Tibial artery (tissue), 4 donors: ENCODE data around the gene RPL18A.
"Not testable (repeated sequence)": the region's sequence is repeated elsewhere in the genome, so short reads cannot be mapped to it uniquely, and the experiment has no call there.

Experiments used
- DNase-seq, 2 donors: peaks; one replicate each; pipeline ENCODE4 v3.0.0-alpha.2; 2019
- H3K27ac ChIP-seq, 2 donors: fragments of 200-600 bp; sonication (generic) in 1 of 2; 1 replicate in 1 of 2; 2 replicates in 1 of 2; pipeline ENCODE4 v1.5.1; 2018 to 2019; ENCODE audit warnings: mild to moderate bottlenecking in 1 of 2
- H3K27me3 ChIP-seq, 2 donors: fragments of 200-600 bp; sonication (generic) in 1 of 2; one replicate each; pipeline versions ENCODE4 v1.5.1 to v1.6.0; 2016 to 2019
- H3K36me3 ChIP-seq, 3 donors: fragments of 200-600 bp; sonication (generic) in 2 of 3; one replicate each; pipeline ENCODE4 v1.5.1; 2016 to 2019; ENCODE audit warnings: mild to moderate bottlenecking in 2 of 3
- H3K4me1 ChIP-seq, 4 donors: fragments of 200-600 bp; sonication (generic) in 2 of 4; 1 replicate in 3 of 4; 2 replicates in 1 of 4; pipeline ENCODE4 v1.5.1; 2016 to 2019
- H3K4me3 ChIP-seq, 2 donors: fragments of 200-600 bp; sonication (generic) in 1 of 2; 1 replicate in 1 of 2; 2 replicates in 1 of 2; pipeline ENCODE4 v1.5.1; 2018 to 2019; ENCODE audit warnings: mild to moderate bottlenecking in 2 of 2
- H3K9me3 ChIP-seq, 3 donors: fragments of 200-600 bp; sonication (generic) in 1 of 3; one replicate each; pipeline ENCODE4 v1.5.1; 2016 to 2019
- intact Hi-C: fragments of 100-400 bp; cut with DNase I; formaldehyde crosslinking; loops from one replicate; pipeline ENCODE4 v1.15.0; 2023; ENCODE audit warnings: low total_unique reads
- TF ChIP-seq, protein P1 (sequence below), 2 experiments: fragments of 200-600 bp in 1 of 2; fragments of 450-650 bp in 1 of 2; IDR thresholded peaks; one replicate each; pipeline ENCODE4 v1.5.1; 2017 to 2019; ENCODE audit warnings: antibody characterized with exemption in 2 of 2, mild to moderate bottlenecking in 1 of 2, moderate library complexity in 1 of 2

RPL18A gene

DNA sequence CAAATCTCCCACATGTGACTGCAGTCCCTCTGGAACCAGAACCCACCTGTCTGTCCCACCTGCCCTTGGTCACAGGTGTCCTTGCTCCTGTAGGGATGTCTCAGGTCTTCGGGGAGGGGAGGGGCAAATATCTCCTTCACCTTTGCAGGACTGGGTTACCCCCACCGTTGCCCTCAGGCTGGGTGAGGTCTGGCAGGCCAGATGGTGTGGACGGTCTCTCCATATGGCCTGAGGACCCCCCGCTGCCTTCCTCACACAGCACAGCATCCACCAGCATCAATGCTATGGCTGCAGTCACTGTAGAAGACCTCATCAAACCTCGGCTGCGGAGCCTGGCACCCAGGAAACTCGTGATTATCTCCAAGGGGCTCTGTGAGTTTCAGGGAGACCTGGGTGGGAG lies 22.0 kb downstream of the RPL18A start:
- Histone ChIP-seq H3K9me3 (no peaks in the 10 kb centered on the region), H3K27ac (no peak overlapping the region), H3K4me3 (no peak overlapping the region), H3K36me3 (no peaks in the 10 kb centered on the region), H3K27me3 (peaks cover 0 to 25% of the 10 kb centered on the region in 2 donors), H3K4me1 (no peaks in the 10 kb centered on the region)
- DNase-seq, result no peak
- TF ChIP-seq, protein P1, sequence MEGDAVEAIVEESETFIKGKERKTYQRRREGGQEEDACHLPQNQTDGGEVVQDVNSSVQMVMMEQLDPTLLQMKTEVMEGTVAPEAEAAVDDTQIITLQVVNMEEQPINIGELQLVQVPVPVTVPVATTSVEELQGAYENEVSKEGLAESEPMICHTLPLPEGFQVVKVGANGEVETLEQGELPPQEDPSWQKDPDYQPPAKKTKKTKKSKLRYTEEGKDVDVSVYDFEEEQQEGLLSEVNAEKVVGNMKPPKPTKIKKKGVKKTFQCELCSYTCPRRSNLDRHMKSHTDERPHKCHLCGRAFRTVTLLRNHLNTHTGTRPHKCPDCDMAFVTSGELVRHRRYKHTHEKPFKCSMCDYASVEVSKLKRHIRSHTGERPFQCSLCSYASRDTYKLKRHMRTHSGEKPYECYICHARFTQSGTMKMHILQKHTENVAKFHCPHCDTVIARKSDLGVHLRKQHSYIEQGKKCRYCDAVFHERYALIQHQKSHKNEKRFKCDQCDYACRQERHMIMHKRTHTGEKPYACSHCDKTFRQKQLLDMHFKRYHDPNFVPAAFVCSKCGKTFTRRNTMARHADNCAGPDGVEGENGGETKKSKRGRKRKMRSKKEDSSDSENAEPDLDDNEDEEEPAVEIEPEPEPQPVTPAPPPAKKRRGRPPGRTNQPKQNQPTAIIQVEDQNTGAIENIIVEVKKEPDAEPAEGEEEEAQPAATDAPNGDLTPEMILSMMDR (IDR thresholded peaks at IDR 0.05), result no peak
- intact Hi-C loops, result no loop called here

DNA sequence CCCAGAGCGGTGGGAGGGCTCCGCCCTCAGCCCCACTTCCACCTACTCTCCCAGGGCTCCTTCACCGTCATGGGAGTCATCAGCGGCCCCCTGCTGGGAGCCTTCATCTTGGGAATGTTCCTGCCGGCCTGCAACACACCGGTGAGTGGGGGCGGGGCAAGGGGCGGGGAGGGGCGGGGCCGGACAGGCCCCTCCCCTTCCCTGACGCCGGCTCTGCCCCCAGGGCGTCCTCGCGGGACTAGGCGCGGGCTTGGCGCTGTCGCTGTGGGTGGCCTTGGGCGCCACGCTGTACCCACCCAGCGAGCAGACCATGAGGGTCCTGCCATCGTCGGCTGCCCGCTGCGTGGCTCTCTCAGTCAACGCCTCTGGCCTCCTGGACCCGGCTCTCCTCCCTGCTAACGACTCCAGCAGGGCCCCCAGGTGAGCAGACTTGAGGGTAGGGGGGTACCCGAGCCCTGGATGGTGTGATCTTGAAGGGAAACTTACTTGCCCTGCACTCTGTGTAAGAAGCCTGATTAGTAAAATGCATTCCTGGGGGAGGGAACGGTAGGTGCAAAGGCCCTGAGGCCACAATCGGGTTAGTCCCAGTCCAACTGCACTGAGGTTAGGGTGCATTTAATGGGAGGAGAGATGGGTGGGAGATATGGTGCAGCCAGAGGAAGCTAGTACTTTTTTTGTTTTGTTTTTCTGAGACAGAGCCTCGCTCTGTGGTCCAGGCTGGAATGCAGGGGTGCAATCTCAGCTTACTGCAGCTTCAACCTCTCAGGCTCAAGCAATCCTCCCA lies 24.1 kb downstream of the RPL18A start:
- Histone ChIP-seq H3K4me1 (no peaks in the 10 kb centered on the region), H3K27me3 (peaks cover 0 to 21% of the 10 kb centered on the region in 2 donors), H3K27ac (no peak overlapping the region), H3K36me3 (no peaks in the 10 kb centered on the region), H3K4me3 (no peak overlapping the region), H3K9me3 (no peaks in the 10 kb centered on the region)
- TF ChIP-seq, protein P1 (IDR thresholded peaks at IDR 0.05), result no peak
- no peak for DNase-seq
- intact Hi-C loops, result no loop called here

DNA sequence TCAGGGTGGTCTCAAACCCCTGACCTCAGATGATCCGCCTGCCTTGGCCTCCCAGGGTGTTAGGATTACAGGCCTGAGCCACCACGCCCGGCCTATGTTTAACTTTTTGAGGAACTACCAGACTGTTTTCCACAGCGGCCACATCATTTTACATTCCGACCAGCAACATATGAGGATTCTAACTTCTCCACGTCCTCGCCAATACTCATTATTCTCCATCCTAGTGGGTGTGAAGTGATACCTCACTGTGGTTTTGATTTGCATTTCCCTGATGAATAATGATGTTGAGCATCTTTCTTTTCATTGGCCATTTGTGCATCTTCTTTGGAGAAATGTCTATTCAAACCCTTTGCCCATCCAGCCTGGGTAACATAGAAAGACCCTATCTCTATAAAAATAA lies 26.8 kb downstream of the RPL18A start:
- DNase-seq, result no peak
- Histone ChIP-seq H3K27me3 (peaks cover 0 to 36% of the 10 kb centered on the region in 2 donors), H3K36me3 (no peaks in the 10 kb centered on the region), H3K27ac (no peak overlapping the region), H3K4me3 (no peak overlapping the region), H3K9me3 (no peaks in the 10 kb centered on the region), H3K4me1 (no peaks in the 10 kb centered on the region)
- TF ChIP-seq, protein P1 (IDR thresholded peaks at IDR 0.05), result no peak
- intact Hi-C loops, result no loop called here

DNA sequence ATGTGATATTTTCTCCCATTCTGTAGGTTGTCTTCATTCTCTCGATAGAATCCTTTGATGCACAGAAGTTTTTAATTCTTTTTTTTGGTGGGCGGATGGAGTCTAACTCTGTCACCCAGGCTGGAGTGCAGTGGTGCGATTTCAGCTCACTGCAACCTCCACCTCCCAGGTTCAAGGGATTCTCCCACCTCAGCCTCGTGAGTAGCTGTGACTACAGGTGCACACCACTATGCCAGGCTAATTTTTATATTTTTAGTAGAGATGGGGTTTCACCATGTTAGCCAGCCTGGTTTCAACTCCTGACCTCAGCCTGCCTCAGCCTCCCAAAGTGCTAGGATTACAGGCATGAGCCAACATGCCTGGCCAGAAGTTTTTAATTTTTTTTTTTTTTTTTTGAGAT lies 27.5 kb downstream of the RPL18A start:
- H3K9me3 ChIP-seq, H3K4me3 ChIP-seq, H3K27ac ChIP-seq, H3K4me1 ChIP-seq, H3K36me3 ChIP-seq, intact Hi-C loops, DNase-seq: not testable (repeated sequence)
- peaks cover 0 to 39% of the 10 kb centered on the region in 2 donors for H3K27me3 ChIP-seq

DNA sequence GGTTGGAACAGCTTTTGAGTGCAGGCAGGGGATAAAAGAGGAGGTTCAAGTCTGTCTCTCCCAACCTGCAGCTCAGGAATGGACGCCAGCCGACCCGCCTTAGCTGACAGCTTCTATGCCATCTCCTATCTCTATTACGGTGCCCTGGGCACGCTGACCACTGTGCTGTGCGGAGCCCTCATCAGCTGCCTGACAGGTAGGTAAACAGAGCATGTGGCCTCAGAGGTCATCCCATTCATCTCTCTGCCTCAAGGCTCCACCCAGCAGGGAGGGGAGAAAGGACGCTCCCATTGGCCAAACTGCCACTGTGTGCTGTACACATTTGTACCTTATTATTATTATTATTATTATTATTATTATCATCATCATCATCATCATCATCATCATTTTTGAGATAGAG lies 28.6 kb downstream of the RPL18A start:
- TF ChIP-seq, protein P1 (IDR thresholded peaks at IDR 0.05), result no peak
- intact Hi-C loops, result no loop called here
- Histone ChIP-seq H3K36me3 (no peaks in the 10 kb centered on the region), H3K4me3 (no peak overlapping the region), H3K27ac (no peak overlapping the region), H3K9me3 (no peaks in the 10 kb centered on the region), H3K27me3 (peaks cover 0 to 41% of the 10 kb centered on the region in 2 donors), H3K4me1 (no peaks in the 10 kb centered on the region)
- no peak for DNase-seq

DNA sequence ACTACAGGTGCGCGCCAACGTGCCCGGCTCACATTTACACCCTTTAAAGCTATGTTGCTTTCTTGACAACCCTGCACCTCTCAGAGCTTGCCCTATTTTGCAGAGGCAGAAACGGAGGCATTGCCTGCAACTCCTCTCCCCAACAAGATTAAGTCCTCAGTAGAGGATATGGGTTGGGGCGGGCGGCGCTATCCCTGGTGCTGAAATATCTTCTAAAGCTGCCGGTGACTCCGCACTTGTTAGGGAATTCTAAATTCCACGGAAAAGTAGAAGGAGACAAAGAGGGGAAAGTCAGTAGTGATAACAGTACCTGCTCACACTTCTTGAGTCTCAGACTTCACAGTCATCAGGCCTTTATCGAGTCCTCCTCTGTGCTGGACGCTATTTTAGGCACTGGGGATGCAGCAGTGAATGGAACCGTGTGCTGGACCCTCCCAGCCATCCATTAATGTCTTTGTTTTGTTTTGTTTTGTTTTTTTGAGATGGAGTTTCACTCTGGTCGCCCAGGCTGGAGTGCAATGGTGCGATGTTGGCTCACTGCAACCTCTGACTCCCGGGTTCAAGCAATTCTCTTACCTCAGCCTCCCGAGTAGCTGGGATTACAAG lies 30.0 kb downstream of the RPL18A start:
- no peak for DNase-seq
- H3K9me3 ChIP-seq, result no peaks in the 10 kb centered on the region
- no peaks in the 10 kb centered on the region for H3K4me1 ChIP-seq
- TF ChIP-seq, protein P1 (IDR thresholded peaks at IDR 0.05), result no peak
- H3K4me3 ChIP-seq, result no peak overlapping the region
- H3K27ac ChIP-seq, result no peak overlapping the region
- peaks cover 0 to 43% of the 10 kb centered on the region in 2 donors for H3K27me3 ChIP-seq
- no peaks in the 10 kb centered on the region for H3K36me3 ChIP-seq
- intact Hi-C loops, result no loop called here
